M059J (cell line): Measurements from ENCODE around the gene OR10J4. TPM values are rescaled to one million over a fixed set of nuclear protein-coding genes. Genes with fewer than 3 reads are reported as not detected.
"Not testable (repeated sequence)": the region's sequence is repeated elsewhere in the genome, so short reads cannot be mapped to it uniquely, and the experiment has no call there.

Source experiments
- DNase-seq: peaks from one replicate; pipeline ENCODE4 v3.0.0-alpha.2; 2012; ENCODE audit warnings: low read depth
- total RNA-seq: library from RNA; depleted of rRNA; stranded (reverse); fragments of >200 nt; shearing (Covaris generic); gene quantifications from 2 replicates; pipeline ENCODE4 v1.2.3, GENCODE V29; 2014; rRNA removed

The OR10J4 gene
- not detected in 2 replicates for total RNA-seq

- DNase-seq: no peak
Observed at GRCh38 chr1:159431904-159432303, at the start of gene OR10J4. OR10J4 (plus strand) TSS chr1:159432204.

- DNase-seq: no peak
Observed at GRCh38 chr1:159406821-159407220, 25.2 kb upstream of the OR10J4 start.

GRCh38 chr1:159408862-159409400 lies 23.1 kb upstream of the OR10J4 start:
- no peak for DNase-seq

GRCh38 chr1:159421821-159422220 lies 10.2 kb upstream of the OR10J4 start:
- DNase-seq: no peak

GRCh38 chr1:159428536-159428935 lies 3.5 kb upstream of the OR10J4 start:
- peak; percentile 2 for DNase-seq

GRCh38 chr1:159429074-159429861 lies 2.7 kb upstream of the OR10J4 start:
- DNase-seq: peak; percentile 79

GRCh38 chr1:159430985-159431384 lies 1.0 kb upstream of the OR10J4 start:
- DNase-seq: no peak

- no peak for DNase-seq
Observed at GRCh38 chr1:159436469-159436868, 4.5 kb downstream of the OR10J4 start.

- no peak for DNase-seq
Observed at GRCh38 chr1:159439422-159439821, 7.4 kb downstream of the OR10J4 start, which contains the start of gene OR10J1. OR10J1 (plus strand) TSS chr1:159439722; CDS start chr1:159439792, 70 bp downstream.

GRCh38 chr1:159441360-159441759 lies 9.4 kb downstream of the OR10J4 start:
- no peak for DNase-seq

- no peak for DNase-seq
Observed at GRCh38 chr1:159442428-159442827, 10.4 kb downstream of the OR10J4 start.

GRCh38 chr1:159443066-159443750 lies 11.2 kb downstream of the OR10J4 start:
- no peak for DNase-seq

GRCh38 chr1:159444511-159444910 lies 12.5 kb downstream of the OR10J4 start:
- DNase-seq: no peak

GRCh38 chr1:159448181-159448580 lies 16.2 kb downstream of the OR10J4 start:
- DNase-seq: no peak

GRCh38 chr1:159449605-159450004 lies 17.6 kb downstream of the OR10J4 start:
- DNase-seq: not testable (repeated sequence)

- no peak for DNase-seq
Observed at GRCh38 chr1:159459551-159459950, 27.5 kb downstream of the OR10J4 start.

- peak; percentile 9 for DNase-seq
Observed at GRCh38 chr1:159465191-159465603, 33.2 kb downstream of the OR10J4 start.

- DNase-seq: no peak
Observed at GRCh38 chr1:159468321-159468720, 36.3 kb downstream of the OR10J4 start.

- no peak for DNase-seq
Observed at GRCh38 chr1:159469921-159470533, 38.0 kb downstream of the OR10J4 start.

GRCh38 chr1:159473335-159473734 lies 41.3 kb downstream of the OR10J4 start:
- no peak for DNase-seq

- no peak for DNase-seq
Observed at GRCh38 chr1:159474926-159475325, 42.9 kb downstream of the OR10J4 start.
